IgD-negative memory B cell (primary cell): ENCODE results near the gene DIABLO. TPM values are rescaled to one million over a fixed set of nuclear protein-coding genes. Genes with fewer than 3 reads are reported as not detected.
"Not testable (repeated sequence)": the region's sequence is repeated elsewhere in the genome, so short reads cannot be mapped to it uniquely, and the experiment has no call there.

Experiments
- H3K27ac Mint-ChIP-seq, 3 donors: one replicate each; pipeline ENCODE4 v1.8.0; 2020 to 2022; ENCODE audit warnings: mild to moderate bottlenecking in 3 of 3, mixed read lengths in 3 of 3, moderate library complexity in 1 of 3
- H3K27me3 Mint-ChIP-seq: one replicate; pipeline ENCODE4 v1.8.0; 2021; ENCODE audit warnings: mixed read lengths
- H3K36me3 Mint-ChIP-seq: one replicate; pipeline ENCODE4 v1.8.0; 2020; ENCODE audit warnings: mild to moderate bottlenecking, mixed read lengths
- H3K4me1 Mint-ChIP-seq, 3 donors: one replicate each; pipeline ENCODE4 v1.8.0; 2020 to 2022; ENCODE audit warnings: mixed read lengths in 3 of 3, mild to moderate bottlenecking in 1 of 3
- H3K4me3 Mint-ChIP-seq, 4 donors: one replicate each; pipeline ENCODE4 v1.8.0; 2020 to 2022; ENCODE audit warnings: mild to moderate bottlenecking in 4 of 4, mixed read lengths in 4 of 4, moderate library complexity in 3 of 4
- H3K9me3 Mint-ChIP-seq, 3 donors: one replicate each; pipeline ENCODE4 v1.8.0; 2020 to 2021; ENCODE audit warnings: mixed read lengths in 3 of 3, mild to moderate bottlenecking in 1 of 3
- polyA plus RNA-seq: library from polyadenylated mRNA; unstranded; fragments of 300-500 nt; fragmentation: Illumina TruSeq; gene quantifications from one replicate; pipeline ENCODE4 v1.2.3, GENCODE V29; 2021

DIABLO gene
- 51.0 TPM for polyA plus RNA-seq

GRCh38 chr12:122225683-122226365 is at the start of gene DIABLO:
DIABLO (minus strand) TSS chr12:122226052; CDS start chr12:122226014, 38 bp downstream.
- peak within 1 kb of the TSS; percentile 87 to 96 (median 95) for H3K27ac Mint-ChIP-seq
- peak within 1 kb of the TSS; percentile 80 to 96 (median 90) for H3K4me3 Mint-ChIP-seq
- H3K4me1 Mint-ChIP-seq, result peaks cover 9 to 26% (median 25%) of the 10 kb centered on the region in 3 donors
- no peaks in the 10 kb centered on the region for H3K9me3 Mint-ChIP-seq
- H3K36me3 Mint-ChIP-seq, result no peaks in the 10 kb centered on the region
- H3K27me3 Mint-ChIP-seq, result no peaks in the 10 kb centered on the region

GRCh38 chr12:122275459-122275858 is 49.6 kb upstream of the DIABLO start:
- Mint-ChIP-seq H3K4me3 (no peak overlapping the region), H3K27me3 (no peaks in the 10 kb centered on the region), H3K4me1 (no peaks in the 10 kb centered on the region), H3K27ac (peak overlapping the region in 1 of 3 donors; percentile 23), H3K36me3 (peaks cover 6% of the 10 kb centered on the region), H3K9me3 (no peaks in the 10 kb centered on the region)

DNA sequence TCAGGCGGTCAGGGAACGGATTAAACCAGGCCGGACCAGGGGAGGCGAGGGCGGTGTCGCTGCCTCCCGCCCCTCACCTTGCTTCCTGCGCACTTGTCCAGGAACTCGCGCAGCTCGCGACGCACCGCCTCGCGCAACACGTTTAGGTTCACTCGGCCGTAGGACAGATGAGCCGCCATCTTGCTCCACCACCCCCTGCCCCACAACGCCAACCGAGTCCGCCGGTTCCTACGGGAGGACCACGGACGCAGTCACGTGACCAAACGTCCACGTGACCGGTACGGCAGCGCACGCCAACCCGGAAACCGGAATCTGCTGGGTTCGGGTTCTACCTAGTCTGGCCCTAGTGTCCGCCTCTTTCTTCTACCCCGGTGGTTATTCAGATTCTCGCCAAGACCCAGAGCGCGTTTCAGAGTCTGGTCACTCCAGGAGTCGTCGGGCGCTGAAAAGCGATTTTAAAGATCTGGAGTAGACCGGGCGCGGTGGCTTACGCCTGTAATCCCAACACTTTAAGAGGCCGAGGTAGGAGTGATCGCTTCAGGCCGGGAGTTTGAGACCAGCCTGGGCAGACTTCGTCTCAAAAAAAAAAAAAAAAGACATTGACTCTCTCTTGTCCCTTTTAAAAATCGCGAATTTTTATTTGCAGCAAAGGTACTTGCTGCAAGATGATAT is 40.5 kb upstream of the DIABLO start, which contains the start of gene VPS33A:
TSS of gene VPS33A (minus strand) at position 265 of the 672 bp plus-strand sequence. CDS start at position 179, 86 bp downstream.
- Mint-ChIP-seq H3K36me3 (no peaks in the 10 kb centered on the region), H3K4me3 (peak within 1 kb of the TSS; percentile 91 to 99 (median 98)), H3K4me1 (peaks cover 16 to 19% (median 17%) of the 10 kb centered on the region in 3 donors), H3K9me3 (peaks cover 0 to 2% (median 0%) of the 10 kb centered on the region in 3 donors), H3K27ac (peak within 1 kb of the TSS; percentile 94 to 100 (median 100)), H3K27me3 (peaks cover 2% of the 10 kb centered on the region)

DNA sequence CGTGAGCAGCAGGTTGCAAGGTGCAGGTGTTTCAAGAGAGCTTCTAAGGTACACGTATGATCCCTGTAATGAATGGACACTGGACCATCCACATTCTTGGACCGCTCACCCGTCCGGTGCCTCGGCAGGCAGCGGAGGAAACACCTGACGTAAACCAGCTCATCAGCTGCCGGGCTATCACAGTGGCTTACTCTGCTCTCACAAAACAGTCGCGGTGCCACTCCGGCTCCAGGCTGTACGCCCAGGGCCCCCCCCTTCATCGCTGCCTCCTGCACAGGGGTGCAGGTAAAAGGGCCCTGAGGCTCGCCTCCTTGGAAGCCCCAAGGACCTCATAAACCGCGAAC is 40.0 kb upstream of the DIABLO start:
- Mint-ChIP-seq H3K4me3 (peak overlapping the region; percentile 91 to 99 (median 98)), H3K36me3 (peaks cover 2% of the 10 kb centered on the region), H3K27ac (peak overlapping the region; percentile 94 to 100 (median 100)), H3K27me3 (peaks cover 2% of the 10 kb centered on the region), H3K4me1 (peaks cover 16 to 20% (median 17%) of the 10 kb centered on the region in 3 donors), H3K9me3 (peaks cover 0 to 2% (median 0%) of the 10 kb centered on the region in 3 donors)

- H3K9me3 Mint-ChIP-seq, result peaks cover 0 to 2% (median 0%) of the 10 kb centered on the region in 3 donors
- peak overlapping the region; percentile 94 to 100 (median 100) for H3K27ac Mint-ChIP-seq
- peaks cover 16 to 20% (median 17%) of the 10 kb centered on the region in 3 donors for H3K4me1 Mint-ChIP-seq
- peaks cover 2% of the 10 kb centered on the region for H3K36me3 Mint-ChIP-seq
- peak overlapping the region; percentile 91 to 99 (median 98) for H3K4me3 Mint-ChIP-seq
- peaks cover 2% of the 10 kb centered on the region for H3K27me3 Mint-ChIP-seq
Observed at GRCh38 chr12:122265476-122265875, 39.6 kb upstream of the DIABLO start.

GRCh38 chr12:122260735-122261134 is 34.9 kb upstream of the DIABLO start:
- H3K4me1 Mint-ChIP-seq, result peaks cover 6 to 12% (median 9%) of the 10 kb centered on the region in 3 donors
- H3K4me3 Mint-ChIP-seq, result peak overlapping the region in 1 of 4 donors; percentile 25
- not testable (repeated sequence) for H3K27ac Mint-ChIP-seq

DNA sequence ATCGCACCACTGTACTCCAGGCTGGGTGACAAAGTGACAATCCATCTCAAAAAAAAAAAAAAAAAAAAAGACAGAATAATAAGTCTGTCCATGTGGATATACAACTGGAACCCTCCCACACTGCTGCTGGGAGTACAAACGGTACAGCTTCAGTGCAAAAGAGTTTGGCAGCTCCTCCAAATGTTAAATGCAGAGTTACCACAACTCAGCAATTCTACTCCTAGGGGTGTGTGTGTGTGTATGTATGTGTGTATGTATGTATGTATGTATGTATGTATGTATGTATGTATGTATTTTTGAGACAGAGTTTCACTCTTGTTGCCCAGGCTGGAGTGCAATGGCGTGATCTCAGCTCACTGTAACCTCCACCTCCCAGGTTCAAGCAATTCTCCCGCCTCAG is 33.1 kb upstream of the DIABLO start:
- not testable (repeated sequence) for H3K27me3 Mint-ChIP-seq, H3K27ac Mint-ChIP-seq, H3K9me3 Mint-ChIP-seq, H3K36me3 Mint-ChIP-seq, H3K4me3 Mint-ChIP-seq, H3K4me1 Mint-ChIP-seq

More at GRCh38 chr12:122260735-122261134, 34.9 kb upstream of the DIABLO start:
- H3K9me3 Mint-ChIP-seq, H3K36me3 Mint-ChIP-seq, H3K27me3 Mint-ChIP-seq: not testable (repeated sequence)

- H3K27me3 Mint-ChIP-seq, result not testable (repeated sequence)
Observed at GRCh38 chr12:122258462-122258861, 32.6 kb upstream of the DIABLO start.

GRCh38 chr12:122250536-122250935 is 24.7 kb upstream of the DIABLO start:
- Mint-ChIP-seq H3K4me3 (no peak overlapping the region), H3K27ac (no peak overlapping the region), H3K27me3 (no peaks in the 10 kb centered on the region), H3K9me3 (no peaks in the 10 kb centered on the region), H3K4me1 (peaks cover 0 to 3% (median 0%) of the 10 kb centered on the region in 3 donors), H3K36me3 (peaks cover 4% of the 10 kb centered on the region)

More at GRCh38 chr12:122258462-122258861, 32.6 kb upstream of the DIABLO start:
- not testable (repeated sequence) for H3K4me3 Mint-ChIP-seq, H3K36me3 Mint-ChIP-seq, H3K9me3 Mint-ChIP-seq, H3K27ac Mint-ChIP-seq, H3K4me1 Mint-ChIP-seq

DNA sequence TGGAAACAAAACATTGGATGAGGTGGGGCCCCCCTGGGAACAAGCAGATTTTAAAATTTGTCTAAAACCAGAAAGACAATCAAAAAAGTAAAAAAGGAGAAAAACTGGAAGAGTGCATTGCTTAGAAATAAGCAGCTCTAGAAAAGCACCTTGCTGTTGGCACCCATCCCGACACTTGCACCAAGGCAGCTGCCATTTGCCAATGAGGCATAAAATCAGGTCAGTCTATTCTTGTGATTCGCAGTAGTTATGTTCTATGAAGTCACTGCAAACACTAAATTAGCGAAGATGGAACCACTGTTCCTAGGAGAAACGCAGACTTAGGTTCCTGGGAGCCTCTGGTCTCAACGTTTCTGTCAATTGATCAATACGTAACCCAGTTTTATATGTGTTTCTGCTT is 24.2 kb upstream of the DIABLO start:
- Mint-ChIP-seq H3K4me3 (no peak overlapping the region), H3K27ac (no peak overlapping the region), H3K27me3 (no peaks in the 10 kb centered on the region), H3K9me3 (no peaks in the 10 kb centered on the region), H3K36me3 (peaks cover 4% of the 10 kb centered on the region), H3K4me1 (peaks cover 0 to 3% (median 0%) of the 10 kb centered on the region in 3 donors)

GRCh38 chr12:122245553-122245952 is 19.7 kb upstream of the DIABLO start:
- Mint-ChIP-seq H3K36me3 (no peaks in the 10 kb centered on the region), H3K4me1 (peaks cover 0 to 3% (median 0%) of the 10 kb centered on the region in 3 donors), H3K27me3 (no peaks in the 10 kb centered on the region), H3K27ac (peak overlapping the region in 1 of 3 donors; percentile 31), H3K4me3 (no peak overlapping the region), H3K9me3 (no peaks in the 10 kb centered on the region)

GRCh38 chr12:122244565-122245371 is 18.9 kb upstream of the DIABLO start:
- Mint-ChIP-seq H3K27ac (peak overlapping the region in 2 of 3 donors; percentile 54 to 80), H3K27me3 (no peaks in the 10 kb centered on the region), H3K9me3 (no peaks in the 10 kb centered on the region), H3K36me3 (peaks cover 1% of the 10 kb centered on the region), H3K4me1 (peaks cover 0 to 3% (median 0%) of the 10 kb centered on the region in 3 donors), H3K4me3 (peak overlapping the region in 2 of 4 donors; percentile 23 to 47)

DNA sequence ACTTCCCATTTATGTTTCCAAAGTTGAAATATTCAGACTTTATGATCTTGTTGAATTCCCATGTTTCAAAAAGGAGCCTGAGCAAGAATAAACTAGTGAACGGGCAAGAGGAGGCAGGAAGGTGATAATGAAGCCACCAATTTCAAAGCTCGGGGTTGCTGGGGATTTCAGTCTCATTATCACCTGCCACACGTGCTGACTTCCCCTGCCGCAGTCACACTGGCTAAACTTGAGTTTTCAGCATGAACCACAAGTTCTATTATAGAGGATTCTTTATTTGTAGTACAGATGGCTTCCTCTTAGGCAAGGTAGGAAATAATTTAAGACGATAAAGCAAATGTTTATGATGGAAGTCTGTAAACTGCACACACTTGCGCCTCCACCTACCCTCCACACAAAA is 18.1 kb upstream of the DIABLO start:
- no peak overlapping the region for H3K4me3 Mint-ChIP-seq

DNA sequence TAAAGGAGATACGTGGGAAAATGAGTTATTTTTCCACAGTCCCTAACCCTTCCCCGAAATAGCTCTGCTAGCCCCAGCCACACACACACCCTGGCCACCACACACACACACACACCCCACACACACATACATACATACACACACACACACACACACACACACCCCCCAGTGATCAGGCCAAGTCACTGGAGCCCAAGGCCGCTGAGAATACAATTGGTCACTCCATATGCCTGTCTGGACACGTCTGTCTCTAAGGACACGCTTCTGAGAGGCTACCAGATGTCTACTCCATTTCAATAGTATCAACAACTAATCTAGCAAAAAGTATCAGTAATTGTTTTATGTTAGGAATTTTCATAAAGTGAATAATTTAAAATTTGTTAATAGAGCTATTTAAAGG is 13.0 kb upstream of the DIABLO start:
- Mint-ChIP-seq H3K27me3 (no peaks in the 10 kb centered on the region), H3K4me3 (no peak overlapping the region)

More for the DNA sequence above, 18.1 kb upstream of the DIABLO start:
- peaks cover 0 to 3% (median 0%) of the 10 kb centered on the region in 3 donors for H3K4me1 Mint-ChIP-seq
- H3K36me3 Mint-ChIP-seq, result peaks cover 2% of the 10 kb centered on the region
- peak overlapping the region in 1 of 3 donors; percentile 37 for H3K27ac Mint-ChIP-seq
- no peaks in the 10 kb centered on the region for H3K27me3 Mint-ChIP-seq
- no peaks in the 10 kb centered on the region for H3K9me3 Mint-ChIP-seq

DNA sequence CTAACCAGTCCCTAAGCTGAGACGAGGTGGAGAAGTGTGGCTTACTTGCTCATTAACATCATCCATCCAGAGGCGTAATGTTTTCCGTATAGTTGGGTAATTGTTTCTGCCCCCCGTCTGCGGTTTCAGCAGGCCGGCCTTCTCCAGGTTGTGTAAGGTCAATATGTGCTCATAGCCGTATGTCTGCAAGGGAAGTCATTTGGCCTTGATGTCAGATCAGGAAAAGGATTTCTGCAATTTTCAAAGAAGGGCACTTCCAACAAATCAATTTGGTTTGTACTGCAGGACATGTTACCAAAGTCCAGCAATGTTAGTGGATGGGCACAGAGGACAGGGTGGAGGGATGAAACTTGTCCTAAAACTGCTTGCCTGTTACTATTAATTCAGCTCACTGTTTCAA is 9.9 kb upstream of the DIABLO start:
- Mint-ChIP-seq H3K36me3 (peaks cover 6% of the 10 kb centered on the region), H3K4me1 (no peaks in the 10 kb centered on the region), H3K27me3 (no peaks in the 10 kb centered on the region), H3K27ac (no peak overlapping the region), H3K4me3 (no peak overlapping the region), H3K9me3 (no peaks in the 10 kb centered on the region)

More for the DNA sequence above, 13.0 kb upstream of the DIABLO start:
- Mint-ChIP-seq H3K4me1 (no peaks in the 10 kb centered on the region), H3K36me3 (peaks cover 2% of the 10 kb centered on the region), H3K27ac (no peak overlapping the region), H3K9me3 (no peaks in the 10 kb centered on the region)
